ENCODE data around the gene OMP. TPM values are rescaled to one million over a fixed set of nuclear protein-coding genes. Genes with fewer than 3 reads are reported as not detected.
"Not testable (repeated sequence)": the region's sequence is repeated elsewhere in the genome, so short reads cannot be mapped to it uniquely, and the experiment has no call there.

OMP gene
- total RNA-seq, 1 donor from 2014 or later, result not detected

DNA sequence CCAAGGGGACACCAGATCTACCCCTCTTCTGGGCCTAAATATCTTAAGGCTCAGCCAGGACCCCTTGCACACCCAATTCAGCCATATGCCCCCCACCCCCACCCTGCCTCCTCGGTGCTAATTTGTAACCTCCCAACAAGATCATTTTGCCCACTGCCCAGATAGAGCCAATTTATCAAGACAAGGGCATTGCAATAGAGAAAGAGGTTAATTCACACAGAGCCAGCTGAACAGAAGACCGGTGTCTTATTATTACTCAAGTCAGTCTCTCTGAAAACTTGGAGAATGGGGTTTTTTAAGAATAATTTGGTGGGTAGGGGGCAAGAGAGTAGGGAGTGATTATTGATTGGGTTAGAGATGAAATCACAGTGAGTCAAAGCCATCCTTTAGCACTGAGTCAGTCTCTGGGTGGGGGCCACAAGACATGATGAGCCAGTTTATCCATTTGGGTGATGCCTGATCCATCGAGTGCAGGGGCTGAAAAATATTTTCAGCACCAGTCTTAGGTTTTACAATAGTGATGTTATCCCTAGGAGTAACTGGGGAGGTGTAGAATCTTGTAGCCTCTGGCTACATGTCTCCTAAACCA lies 45.7 kb upstream of the OMP start:
- DNase-seq (ENCODE audit: low read depth, low spot score), result no peak
- H3K27me3 Mint-ChIP-seq (ENCODE audit: low read depth), result peaks cover 3% of the 10 kb centered on the region
- TF ChIP-seq, protein P1, sequence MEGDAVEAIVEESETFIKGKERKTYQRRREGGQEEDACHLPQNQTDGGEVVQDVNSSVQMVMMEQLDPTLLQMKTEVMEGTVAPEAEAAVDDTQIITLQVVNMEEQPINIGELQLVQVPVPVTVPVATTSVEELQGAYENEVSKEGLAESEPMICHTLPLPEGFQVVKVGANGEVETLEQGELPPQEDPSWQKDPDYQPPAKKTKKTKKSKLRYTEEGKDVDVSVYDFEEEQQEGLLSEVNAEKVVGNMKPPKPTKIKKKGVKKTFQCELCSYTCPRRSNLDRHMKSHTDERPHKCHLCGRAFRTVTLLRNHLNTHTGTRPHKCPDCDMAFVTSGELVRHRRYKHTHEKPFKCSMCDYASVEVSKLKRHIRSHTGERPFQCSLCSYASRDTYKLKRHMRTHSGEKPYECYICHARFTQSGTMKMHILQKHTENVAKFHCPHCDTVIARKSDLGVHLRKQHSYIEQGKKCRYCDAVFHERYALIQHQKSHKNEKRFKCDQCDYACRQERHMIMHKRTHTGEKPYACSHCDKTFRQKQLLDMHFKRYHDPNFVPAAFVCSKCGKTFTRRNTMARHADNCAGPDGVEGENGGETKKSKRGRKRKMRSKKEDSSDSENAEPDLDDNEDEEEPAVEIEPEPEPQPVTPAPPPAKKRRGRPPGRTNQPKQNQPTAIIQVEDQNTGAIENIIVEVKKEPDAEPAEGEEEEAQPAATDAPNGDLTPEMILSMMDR (conservative IDR thresholded peaks at IDR 0.05), result no peak
- H3K9me3 Mint-ChIP-seq, result peaks cover 6% of the 10 kb centered on the region
- no peak overlapping the region for H3K27ac Mint-ChIP-seq (ENCODE audit: unreplicated experiment)
- no peak overlapping the region for H3K4me3 Mint-ChIP-seq
- H3K4me1 Mint-ChIP-seq, result peaks cover 9% of the 10 kb centered on the region
- no peaks in the 10 kb centered on the region for H3K36me3 Mint-ChIP-seq (ENCODE audit: low read depth)

DNA sequence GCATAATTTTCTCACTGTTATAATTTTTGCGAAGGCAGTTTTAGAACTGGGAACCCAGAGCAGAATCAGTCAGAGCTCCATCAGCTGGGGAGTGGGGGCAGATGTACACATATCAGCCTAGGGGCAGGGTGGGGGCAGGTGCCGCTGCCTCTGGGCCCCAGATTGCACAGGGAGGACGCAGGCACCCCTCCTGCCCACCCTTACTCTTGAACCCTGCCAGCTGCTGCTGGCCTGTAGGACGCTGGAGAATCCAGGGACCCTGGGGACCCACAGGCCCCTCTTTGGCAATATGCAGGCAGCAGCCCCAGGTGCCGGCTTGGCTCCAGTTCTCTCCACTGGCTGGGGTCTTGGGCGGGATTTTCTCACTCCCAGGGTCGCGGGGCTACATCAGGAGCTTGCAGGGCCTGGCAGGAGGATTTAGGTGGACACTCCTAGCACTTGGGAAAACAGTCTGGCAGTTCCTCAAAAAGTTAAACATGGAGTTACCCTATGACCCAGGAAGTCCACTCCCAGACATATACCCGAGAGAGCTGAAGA lies 44.6 kb upstream of the OMP start:
- Mint-ChIP-seq H3K36me3 (ENCODE audit: low read depth) (no peaks in the 10 kb centered on the region), H3K4me1 (peaks cover 9% of the 10 kb centered on the region), H3K9me3 (peaks cover 6% of the 10 kb centered on the region), H3K27me3 (ENCODE audit: low read depth) (peaks cover 3% of the 10 kb centered on the region), H3K4me3 (no peak overlapping the region), H3K27ac (ENCODE audit: unreplicated experiment) (no peak overlapping the region)
- DNase-seq (ENCODE audit: low read depth, low spot score), result no peak
- TF ChIP-seq, protein P1 (conservative IDR thresholded peaks at IDR 0.05), result no peak

DNA sequence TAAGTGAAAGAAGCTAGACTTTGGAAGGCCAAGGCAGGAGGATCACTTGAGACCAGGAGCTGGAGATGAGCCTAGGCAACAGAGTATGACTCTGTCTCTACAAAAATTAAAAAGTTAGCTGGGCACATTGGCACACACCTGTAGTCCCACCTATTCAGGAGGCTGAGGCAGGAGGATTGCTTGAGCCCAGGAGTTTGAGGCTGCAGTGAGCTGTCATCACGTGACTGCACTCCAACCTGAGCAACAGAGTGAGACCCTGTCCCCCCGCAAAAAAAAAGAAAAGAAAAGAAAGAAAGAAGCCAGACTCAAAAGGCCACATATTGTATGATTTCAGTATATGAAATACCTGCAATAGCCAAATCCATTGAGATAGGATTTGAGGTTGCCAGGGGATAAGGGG lies 43.7 kb upstream of the OMP start:
- TF ChIP-seq, protein P1 (conservative IDR thresholded peaks at IDR 0.05), result no peak
- DNase-seq (ENCODE audit: low read depth, low spot score), result no peak
- Mint-ChIP-seq H3K9me3 (peaks cover 6% of the 10 kb centered on the region), H3K27ac (ENCODE audit: unreplicated experiment) (no peak overlapping the region), H3K36me3 (ENCODE audit: low read depth) (no peaks in the 10 kb centered on the region), H3K27me3 (ENCODE audit: low read depth) (peaks cover 3% of the 10 kb centered on the region), H3K4me1 (peaks cover 9% of the 10 kb centered on the region), H3K4me3 (no peak overlapping the region)

DNA sequence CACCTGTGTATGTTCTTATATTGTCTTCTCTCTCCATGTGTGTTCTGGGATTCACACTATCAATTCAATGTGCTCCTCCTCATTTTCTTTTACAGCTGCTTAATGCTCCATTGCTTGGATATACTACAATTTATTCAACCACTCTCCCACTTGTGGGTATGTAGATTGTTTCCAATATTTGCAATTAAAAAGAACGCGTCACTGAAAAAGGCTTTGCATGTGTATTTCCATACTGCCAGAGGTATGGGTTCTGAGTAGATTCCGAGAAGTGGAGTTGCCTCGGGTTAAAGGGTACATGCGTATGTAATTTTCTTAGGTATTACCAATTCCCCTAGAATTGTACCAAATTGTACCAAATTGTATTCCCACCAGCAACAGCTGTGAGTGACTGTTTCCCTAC lies 42.8 kb upstream of the OMP start:
- no peak overlapping the region for H3K27ac Mint-ChIP-seq (ENCODE audit: unreplicated experiment)

DNA sequence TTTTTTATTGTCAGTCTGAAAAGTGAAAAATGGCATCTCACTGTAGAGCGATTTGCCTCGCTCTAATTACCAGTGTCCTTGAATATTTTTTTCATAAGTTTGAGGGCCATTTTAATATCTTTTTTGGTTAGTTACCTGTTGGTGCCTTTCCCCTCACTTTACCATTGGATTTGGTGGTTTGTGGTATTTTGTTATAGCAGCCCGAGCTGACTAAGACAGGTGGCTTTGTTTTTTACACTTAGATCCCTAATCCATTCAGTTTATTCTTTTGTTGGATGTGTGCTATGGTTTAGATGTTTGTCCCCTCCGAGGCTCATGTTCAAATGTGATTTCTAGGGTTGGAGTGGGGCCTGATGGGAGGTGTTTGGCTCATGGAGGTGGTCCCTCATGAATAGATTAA lies 42.4 kb upstream of the OMP start:
- H3K4me3 Mint-ChIP-seq, result no peak overlapping the region
- no peak for DNase-seq (ENCODE audit: low read depth, low spot score)
- H3K27me3 Mint-ChIP-seq (ENCODE audit: low read depth), result peaks cover 3% of the 10 kb centered on the region
- TF ChIP-seq, protein P1 (conservative IDR thresholded peaks at IDR 0.05), result no peak
- peaks cover 1% of the 10 kb centered on the region for H3K4me1 Mint-ChIP-seq
- H3K36me3 Mint-ChIP-seq (ENCODE audit: low read depth), result no peaks in the 10 kb centered on the region
- H3K9me3 Mint-ChIP-seq, result peaks cover 4% of the 10 kb centered on the region
- no peak overlapping the region for H3K27ac Mint-ChIP-seq (ENCODE audit: unreplicated experiment)

More for the DNA sequence above, 42.8 kb upstream of the OMP start:
- Mint-ChIP-seq H3K4me1 (peaks cover 5% of the 10 kb centered on the region), H3K4me3 (no peak overlapping the region), H3K9me3 (peaks cover 4% of the 10 kb centered on the region), H3K36me3 (ENCODE audit: low read depth) (no peaks in the 10 kb centered on the region), H3K27me3 (ENCODE audit: low read depth) (peaks cover 3% of the 10 kb centered on the region)
- TF ChIP-seq, protein P1 (conservative IDR thresholded peaks at IDR 0.05), result no peak
- DNase-seq (ENCODE audit: low read depth, low spot score), result no peak

DNA sequence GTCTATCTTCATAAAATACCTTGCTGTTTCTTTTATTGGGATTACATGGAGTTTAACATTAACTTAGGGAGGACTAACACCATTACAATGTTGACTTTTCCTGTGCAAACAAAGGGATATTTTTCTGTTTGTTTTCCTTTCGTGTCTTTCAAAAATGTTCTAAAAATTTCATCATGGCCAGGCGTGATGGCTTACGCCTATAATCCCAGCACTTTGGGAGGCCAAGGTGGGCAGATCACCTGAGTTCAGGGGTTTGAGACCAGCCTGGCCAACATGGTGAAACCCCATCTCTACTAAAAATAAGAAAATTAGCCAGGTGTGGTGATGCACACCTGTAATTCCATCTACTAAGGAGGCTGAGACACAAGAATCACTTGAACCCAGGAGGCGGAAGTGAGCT lies 41.4 kb upstream of the OMP start:
- not testable (repeated sequence) for H3K4me3 Mint-ChIP-seq; H3K36me3 Mint-ChIP-seq (ENCODE audit: low read depth); DNase-seq (ENCODE audit: low read depth, low spot score); H3K27ac Mint-ChIP-seq (ENCODE audit: unreplicated experiment); H3K9me3 Mint-ChIP-seq; H3K27me3 Mint-ChIP-seq (ENCODE audit: low read depth); H3K4me1 Mint-ChIP-seq
